NCI-H1417 treated with DMSO at 0.1 percent for 48 hours (cell line): ENCODE data around the gene PXT1.
"Not testable (repeated sequence)": the region's sequence is repeated elsewhere in the genome, so short reads cannot be mapped to it uniquely, and the experiment has no call there.

ENCODE experiments used
- DNase-seq: peaks from one replicate; lab custom pipeline; 2025; lab: John Stamatoyannopoulos, UW

The PXT1 gene

DNA sequence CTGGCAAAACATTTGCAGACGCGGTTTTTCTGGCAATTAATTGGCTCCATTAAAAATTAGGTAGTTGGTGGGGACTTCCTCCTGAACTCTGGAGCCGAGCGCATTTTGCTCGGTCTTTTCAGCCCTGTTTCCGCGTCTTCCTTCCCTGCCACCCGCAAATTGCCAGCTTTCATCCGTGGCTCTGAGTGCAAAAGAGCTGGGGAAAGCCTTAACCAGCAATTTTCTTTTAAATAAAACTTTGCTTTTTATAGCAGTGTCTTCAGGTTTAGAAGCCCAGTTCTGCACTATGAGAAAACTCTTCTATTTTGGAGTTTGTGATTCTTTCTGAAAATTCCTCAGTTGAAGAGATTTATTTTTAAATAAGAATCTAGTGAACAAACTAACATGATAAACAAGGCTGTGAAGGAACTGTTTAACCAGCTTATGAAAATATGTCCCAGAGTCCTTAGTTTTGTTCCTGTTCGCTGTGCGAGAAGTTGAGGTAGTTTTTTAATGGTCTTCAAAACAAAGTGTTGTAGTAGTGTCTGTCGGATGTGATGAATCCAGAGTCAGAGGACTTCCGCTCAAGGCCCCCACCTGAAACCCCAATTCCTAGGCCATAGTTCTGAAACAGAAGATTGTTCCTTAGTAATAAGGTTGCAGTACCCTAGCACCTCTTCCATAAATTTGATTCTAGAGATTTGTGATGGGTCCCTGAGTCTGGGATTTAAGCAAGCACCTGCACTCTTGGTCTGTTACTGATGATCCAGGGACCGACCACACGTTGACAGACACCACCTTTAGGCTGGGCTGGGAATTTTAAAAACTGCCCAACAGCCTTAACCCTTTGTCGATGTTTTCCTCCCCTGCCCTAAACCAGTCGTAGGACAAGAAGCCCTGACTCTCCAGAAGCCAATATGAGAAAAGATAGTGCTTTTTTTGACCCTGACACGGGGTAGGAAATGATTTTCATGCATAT lies 1.1 kb upstream of the PXT1 start:
- no peak for DNase-seq

DNA sequence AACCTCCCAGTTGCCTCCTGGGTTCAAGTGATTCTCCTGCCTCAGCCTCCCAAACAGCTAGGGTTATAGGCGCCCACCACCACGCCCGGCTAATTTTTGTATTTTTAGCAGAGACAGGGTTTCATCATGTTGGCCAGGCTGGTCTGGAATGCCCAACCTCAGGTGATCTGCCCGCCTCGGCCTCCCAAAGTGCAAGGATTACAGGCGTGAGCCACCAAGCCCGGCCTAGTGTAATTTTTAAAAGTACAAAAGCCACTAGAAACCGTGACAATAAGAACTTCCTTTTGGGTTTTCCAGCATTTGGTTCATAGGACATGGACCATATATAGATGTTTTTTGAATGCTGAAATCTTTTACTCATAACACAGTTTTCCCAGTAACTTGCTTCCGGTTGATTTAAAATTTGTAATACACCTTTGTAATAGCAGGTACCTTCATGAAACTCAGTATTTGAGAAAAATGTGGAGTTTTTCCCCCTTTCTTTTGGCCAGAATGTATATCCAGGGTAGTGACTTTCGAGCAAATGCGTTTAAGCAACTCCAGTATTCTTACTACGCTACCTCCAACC lies 467 bp downstream of the PXT1 start:
- no peak for DNase-seq

DNA sequence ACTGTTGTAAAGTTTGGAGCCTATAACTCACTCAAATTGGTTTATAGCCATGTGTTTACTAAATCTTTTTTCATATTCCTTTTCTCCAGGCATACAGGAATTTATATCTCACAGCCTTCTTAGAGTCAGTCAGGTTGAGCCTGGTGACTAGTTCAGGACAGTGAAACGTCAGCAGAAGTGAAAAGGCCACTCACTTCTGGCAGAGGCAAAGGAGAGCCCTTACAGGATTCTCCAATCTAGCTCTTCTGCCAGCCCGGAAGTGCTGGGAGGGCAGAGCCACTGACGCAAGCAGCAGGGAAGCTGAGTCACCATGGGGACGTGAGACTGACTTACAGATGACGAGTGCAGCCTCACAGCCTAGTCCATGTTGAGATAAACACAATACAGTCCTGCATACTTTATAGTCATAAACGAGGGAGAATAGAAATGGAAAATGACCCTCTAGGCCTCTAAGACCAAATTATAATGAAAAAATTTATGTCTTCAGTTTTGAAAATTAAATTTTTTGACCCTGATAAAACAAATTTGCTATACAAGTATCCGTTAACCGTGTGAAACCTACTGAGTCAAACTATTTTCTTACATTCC lies 1.3 kb downstream of the PXT1 start:
- peak; percentile 65 for DNase-seq

DNA sequence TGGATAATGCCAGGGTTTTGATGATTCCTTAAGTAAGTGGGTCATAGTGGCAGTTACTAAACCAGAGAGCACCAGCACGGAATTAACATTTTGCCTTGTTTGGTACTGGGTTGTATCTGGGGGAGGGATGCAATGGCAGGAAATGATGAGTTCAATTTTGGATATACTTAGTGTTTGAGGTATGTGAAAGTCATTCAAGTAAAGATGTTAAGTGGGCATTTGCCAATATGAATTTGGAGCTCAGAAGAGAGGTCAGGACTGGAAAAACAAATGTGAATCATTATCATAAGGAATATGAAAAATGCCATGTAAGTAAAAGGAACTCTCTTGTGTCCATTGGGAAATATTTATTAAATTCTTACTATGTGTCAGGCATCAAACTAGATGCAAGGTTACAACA lies 6.2 kb downstream of the PXT1 start:
- DNase-seq = no peak

DNA sequence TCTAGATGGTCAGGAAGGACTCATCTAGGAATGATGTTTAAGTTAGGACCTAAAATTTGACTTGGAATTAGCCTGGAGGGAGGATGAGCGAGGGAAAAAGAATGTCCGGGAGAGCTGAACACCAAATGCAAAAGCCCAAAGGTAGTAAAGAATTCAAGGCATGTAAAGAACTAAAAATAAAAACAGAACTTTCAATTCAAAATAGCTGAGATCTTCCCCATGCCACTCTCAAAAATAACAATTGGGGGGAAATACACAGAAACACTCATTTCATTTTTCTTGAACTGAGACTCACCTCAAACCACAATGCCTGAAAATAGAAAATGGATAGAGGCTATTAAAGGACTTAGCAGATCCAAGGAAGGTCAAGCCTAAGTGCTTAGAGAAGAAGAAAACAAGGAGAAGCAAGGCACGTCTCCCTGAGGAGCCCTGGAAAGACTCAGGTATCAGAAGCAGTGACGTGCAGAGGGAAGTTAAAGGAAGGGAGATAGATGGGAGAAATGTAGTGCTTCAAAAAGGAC lies 10.4 kb downstream of the PXT1 start:
- no peak for DNase-seq

DNA sequence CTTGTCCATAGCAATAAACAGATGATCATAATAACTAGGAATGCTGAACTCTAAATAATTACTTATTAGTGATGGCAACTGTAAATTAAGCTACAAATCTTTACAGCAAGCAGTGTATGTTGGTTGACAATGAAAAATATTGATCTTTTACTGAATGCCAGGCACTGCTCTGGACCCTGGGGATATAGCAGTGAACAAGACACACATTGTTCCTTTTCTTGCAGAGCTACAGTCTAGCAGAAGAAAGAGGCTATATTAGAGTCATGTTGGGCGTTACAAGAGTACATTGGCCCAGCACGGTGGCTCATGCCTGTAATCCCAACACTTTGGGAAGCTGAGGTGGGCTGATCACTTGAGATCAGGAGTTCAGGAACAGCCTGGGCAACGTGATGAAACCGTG lies 11.5 kb downstream of the PXT1 start:
- no peak for DNase-seq

DNA sequence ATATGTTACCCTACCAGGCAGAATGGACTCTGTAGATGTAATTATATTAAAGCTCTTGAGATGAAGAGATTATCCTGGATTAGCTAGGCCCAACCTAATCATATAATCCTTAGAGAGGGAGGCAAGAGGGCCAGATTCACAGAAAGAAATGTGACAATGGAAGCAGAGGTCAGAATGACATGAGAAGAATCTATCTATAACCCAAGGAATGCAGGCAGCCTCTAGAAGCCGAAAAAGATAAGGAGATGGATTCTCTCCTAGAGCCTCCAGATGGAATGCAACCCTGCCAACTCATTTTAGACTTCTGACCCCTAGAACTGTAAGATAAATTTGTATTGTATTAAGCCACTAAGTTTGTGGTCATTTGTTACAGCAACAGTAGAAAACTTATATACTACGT lies 12.3 kb downstream of the PXT1 start:
- DNase-seq = no peak

DNA sequence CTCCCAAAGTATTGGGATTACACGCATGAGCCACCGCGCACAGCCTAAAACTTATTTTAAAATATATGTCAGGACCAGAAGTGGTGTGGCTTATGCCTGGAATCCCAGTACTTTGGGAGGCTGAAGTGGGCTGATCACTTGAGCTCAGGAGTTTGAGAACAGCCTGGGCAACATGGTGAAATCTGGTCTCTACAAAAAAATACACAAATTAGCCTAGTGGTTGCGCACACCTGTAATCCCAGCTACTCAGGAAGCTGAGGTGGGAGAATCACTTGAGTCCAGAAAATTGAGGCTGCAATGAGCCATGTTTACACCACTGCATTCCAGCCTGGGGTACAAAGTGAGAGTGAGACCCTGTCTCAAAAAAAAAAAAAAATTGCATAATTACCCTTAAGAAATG lies 13.7 kb downstream of the PXT1 start:
- DNase-seq = no peak

DNA sequence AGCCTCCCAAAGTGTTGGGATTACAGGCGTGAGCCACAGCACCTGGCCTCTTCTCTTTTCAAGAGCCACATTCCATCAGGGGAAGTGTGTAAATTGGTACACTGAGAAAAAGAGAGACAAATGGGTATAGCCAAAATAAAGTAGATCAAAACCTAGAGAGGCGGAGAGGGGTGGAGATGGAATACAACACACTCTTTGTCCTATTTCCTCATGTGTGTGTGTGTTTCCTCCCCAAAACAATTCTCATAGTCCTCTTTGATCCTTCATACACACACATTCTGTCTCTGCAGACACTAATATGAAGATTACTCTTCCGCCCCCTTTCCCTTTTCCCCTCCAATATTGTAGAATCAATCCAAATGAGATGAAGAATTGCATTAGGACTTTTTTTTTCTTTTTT lies 16.0 kb downstream of the PXT1 start:
- no peak for DNase-seq

DNA sequence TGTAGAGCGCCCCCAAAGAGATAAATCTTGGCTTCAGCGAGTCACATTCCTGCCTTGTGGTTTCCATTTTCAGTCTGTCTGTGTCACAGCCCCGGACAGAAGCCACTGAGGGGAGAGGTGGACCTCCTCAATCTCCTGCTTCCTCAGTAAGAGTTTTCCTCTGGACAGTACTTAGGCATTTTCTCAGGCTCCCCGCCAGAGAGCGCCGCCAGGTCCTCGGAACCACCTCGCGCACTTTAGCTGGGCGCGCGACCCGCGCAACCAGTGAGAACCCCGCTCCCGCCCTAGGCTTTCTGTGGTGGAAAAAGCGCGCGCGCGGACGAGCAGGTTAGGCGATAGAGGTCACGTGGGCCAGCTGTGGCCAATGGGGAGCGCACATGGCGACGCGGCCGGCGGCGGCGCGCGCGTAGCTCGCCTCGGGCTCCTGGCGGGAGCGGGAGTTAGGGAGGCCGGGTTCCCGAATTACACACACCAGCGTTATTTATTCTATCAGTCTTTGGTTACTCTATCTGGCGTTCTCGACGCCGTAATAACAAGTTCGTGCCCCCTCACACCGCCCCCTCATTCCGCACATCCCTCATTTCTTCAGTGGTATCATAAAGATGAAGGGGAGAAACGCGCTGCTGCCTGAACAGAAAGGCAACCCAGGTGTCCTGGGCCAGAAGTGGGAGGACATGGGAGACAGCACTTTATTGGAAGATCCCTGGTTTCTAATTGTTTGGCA lies 19.4 kb downstream of the PXT1 start:
- DNase-seq = peak; percentile 94

DNA sequence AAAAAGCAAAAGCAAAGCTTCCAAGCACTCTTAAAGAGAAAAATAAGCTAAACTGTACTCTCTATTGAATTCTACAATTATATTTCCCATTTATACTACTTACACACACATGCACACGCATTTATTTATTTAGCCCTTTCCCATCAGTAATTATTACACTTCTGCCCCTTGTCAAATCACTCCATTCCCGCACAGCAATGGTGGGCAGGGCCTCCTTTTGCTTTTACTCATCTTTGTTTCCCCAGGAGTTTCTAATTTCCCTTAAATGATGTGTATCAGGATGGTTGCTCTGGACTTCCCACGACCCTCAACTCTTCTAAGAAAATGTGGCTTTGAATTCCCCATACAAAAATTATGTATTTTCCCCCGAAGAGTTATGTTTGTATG lies 19.9 kb downstream of the PXT1 start:
- DNase-seq = no peak

DNA sequence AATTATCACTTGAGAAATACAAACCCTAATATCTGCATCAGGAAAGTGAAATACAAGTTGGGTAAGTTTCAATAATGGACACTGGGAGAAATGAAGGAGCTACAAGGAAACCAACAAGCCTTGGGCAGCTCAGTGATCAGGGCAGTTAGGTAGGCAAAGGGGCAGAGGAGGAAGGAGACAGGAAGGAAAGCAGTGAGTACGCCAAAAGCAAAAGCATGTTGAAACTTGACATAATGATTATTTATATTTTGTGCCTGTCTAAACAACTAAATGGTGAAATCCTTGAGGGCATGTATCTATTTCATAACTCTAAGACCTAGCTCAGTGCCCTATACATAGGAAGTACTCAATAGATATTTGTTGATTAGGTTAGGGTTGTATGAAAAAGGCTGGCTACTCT lies 23.3 kb downstream of the PXT1 start:
- DNase-seq = no peak

DNA sequence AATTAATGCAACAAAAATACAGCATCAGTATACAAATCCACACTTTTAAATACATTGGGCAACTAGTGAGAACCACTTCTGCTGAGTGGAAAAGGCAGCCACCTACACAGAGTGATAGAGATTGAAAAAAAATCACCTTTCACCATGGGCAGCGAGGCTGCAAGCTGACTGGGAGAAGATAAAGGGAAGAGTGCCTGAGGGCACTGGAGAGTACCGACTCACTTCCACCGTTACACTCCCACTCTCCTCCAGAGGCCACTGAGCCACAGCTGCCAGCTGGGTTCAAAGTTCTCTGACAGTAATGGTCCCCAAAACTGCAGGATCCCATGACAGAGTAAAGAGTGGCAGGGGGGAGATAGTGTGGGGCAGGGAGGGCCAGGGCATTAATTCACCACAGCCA lies 24.1 kb downstream of the PXT1 start:
- no peak for DNase-seq

DNA sequence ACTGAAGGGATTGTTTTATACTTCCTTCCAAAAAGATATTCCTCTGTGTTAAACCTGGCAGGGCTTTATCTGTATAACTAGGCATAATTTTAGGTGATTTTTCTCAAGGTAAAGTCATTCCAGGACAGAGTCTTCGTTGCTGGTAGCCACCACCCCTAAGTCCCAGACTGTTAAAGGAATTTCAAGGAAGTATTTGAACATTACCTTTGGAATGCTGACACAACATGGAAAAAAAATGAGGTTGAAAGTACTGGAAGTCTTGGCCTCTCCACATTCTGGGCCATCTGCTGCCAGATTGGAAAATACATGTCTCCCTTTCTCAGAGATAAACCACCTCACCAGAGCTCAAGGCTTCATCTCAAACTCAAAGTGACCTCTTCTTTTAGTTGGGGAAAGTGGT lies 28.2 kb downstream of the PXT1 start:
- DNase-seq = no peak

DNA sequence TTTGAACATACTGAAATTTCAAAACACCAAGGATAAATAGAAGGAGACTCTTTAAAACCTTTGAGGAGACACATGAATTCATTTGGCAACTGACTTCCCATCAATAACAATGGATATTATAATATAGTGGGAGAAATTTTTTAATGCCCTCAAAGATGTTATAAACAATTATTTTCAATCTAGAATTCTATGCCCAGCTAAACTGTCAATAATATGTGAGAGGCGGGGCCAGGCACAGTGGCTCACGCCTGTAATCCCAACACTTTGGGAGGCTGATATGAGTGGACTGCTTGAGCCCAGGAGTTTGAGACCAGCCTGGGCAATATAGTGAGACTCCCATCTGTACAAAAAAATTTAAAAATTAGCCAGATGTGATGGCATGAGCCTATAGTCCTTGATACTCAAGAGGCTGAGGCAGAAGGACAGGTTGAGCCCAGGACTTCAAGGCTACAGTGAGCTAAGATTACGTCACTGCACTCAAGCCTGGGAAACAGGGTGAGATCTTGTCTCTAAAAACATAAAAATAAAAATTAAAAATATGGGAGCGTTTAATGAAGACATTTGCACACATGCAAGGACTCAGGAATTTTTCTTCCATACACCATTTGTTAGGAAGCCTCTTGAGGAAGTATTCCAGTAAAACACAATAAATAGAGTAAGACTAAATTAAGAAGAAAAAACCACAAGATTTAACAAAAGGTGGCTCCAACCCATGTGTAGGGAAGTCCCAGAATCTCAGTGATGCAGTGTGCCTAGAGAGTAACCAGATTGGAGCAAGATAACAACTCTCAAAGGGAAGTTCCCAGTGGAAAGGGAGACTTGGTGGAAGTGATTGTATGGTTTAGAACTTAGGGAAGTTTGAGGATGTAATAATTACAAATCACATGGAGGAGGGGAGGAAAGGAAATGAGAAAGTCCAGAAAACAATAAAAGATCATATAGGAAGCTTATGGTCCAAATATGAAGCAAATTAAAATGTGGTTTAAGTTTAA lies 28.9 kb downstream of the PXT1 start:
- no peak for DNase-seq

DNA sequence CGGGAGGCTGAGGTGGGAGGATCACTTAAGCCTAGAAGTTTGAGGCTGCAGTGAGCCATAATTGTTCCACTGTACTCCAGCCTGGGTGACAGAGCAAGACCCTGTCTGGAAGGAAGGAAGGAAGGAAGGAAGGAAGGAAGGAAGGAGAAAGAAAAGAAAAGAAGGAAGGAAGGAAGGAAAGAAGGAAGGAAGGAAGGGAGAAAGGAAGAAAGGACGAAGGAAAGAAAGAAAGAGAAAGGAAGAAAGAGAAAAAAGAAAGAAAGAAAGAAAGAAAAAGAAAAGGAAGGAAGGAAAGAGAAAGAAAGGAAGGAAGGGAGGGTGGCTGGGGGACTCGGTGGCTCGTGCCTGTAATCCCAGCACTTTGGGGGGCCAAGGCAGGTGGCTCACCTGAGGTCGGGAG lies 32.9 kb downstream of the PXT1 start:
- not testable (repeated sequence) for DNase-seq

DNA sequence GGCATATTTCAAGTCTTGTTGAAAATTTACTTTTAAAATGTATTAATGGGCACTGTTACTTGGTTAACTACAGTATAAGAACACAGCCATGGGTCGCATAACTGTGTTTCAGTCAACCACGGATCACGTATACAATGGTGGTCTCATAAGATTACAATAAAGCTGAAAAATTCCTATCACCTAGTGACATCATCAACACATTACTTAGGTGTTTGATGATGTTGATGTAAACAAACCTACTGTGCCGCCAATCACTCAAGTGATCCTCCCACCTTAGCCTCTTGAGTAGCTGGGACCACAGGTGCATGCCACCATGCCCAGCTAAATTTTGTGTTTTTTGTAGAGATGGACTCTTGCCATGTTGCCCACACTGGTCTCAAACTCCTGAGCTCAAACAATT lies 38.5 kb downstream of the PXT1 start:
- DNase-seq = no peak

DNA sequence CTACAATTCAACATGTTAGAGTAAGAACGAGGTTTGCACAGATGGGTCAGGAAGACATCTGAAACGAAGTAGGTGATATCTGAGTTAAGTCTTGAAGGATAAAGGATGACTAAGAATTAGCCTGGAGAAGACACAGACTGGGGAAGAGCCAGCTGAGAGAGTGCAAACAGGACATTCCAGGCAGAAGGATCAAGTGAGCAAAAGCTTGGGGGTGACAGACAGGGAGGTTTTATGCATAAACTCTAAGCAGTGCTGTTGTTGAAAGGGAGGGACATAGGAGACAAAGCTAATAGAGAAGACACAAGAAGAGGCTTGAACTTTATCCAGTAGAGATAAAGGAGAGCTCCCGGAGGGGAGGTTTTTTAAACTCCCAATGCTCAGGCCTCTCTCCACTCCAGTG lies 40.2 kb downstream of the PXT1 start:
- DNase-seq = no peak

DNA sequence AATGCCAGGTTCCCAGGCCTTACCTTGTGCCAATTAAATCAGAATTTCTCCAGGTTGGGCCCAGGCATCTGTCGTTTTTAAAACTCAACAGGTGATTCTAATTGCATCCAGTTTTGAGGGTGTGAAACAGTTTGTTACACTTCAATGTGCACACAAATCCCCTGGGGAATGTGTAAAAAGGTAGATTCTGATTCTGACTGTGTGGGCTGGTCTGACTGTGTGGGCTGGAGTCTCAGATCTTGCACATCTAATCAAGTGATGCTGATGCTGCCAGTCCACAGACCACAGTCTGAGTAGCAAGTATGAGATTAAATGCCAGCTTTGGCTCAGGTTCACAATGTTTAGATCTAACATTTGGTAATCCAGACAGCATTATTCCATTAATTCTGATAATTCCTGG lies 42.7 kb downstream of the PXT1 start:
- no peak for DNase-seq

DNA sequence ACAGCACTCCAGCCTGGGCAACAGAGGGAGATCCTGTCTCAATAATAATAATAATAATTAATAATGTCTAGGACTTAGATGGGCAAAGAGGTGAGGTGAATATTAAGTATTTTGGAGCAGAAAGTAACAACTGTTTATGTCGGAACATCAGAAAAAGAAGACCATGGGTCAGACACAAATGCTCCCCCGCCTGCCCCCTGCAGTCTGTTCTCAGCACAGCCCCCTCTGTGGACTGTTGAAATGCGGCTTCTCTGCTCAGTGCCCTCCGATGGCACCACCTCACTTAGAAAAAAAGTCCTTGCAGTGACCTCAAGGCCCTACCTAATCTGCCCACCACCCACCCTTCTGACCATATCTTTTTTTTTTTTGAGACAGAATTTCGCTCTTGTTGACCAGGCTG lies 50.0 kb downstream of the PXT1 start:
- DNase-seq = no peak

DNA sequence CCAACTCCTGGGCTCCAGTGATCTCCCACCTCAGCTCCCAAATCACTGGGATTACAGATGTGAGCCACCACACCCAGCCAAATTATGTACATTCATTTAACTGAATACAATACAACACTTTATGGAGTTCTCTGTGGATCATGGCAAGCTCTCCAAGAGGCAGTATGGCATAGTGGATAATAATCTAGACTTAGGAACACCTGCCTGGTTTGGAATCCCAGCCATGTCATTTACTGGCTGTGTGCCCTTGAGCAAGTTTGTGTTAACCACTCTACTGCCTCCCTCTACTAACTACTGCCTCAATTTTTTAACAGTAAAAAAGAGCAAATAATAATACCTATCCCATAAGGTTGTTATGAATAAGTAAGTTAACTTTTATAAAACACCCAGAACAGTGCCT lies 53.3 kb downstream of the PXT1 start:
- no peak for DNase-seq
